ENCODE measurements around the gene AOAH.
A peak's percentile ranks its signal among the peaks of the same experiment; 100 is the strongest.

The AOAH gene

DNA sequence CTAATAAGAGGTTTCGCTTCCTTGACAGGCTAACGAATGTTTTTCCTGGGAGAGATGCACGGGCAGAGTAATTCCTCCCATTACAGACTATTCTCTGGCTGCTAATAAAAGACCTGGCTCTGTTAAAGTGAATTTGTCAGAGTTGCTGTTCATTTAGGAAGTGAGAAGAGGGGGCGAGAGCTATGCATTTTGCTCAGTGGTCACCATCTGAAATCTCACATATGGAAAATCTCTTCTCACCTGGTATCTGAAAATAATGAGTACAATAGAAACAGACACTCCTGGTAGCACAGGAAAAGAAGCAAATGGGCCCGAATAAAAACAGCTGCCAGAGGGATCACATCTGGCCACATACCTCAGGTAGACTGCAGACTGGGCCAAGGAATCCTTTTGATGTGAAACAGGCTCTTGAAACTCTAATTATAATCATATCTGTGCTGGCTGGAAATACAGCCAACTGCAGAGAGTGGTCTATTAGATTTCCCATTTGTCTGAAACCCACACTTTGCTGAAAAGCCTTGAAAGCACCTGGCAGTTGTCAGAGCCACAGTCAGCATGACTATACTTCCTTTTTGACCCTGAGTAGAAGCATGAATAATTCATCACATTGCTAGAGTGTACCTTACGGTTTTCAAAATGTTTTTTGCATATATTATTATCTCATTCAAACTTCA is 33.6 kb downstream of the AOAH start:
- no peak for DNase-seq

DNA sequence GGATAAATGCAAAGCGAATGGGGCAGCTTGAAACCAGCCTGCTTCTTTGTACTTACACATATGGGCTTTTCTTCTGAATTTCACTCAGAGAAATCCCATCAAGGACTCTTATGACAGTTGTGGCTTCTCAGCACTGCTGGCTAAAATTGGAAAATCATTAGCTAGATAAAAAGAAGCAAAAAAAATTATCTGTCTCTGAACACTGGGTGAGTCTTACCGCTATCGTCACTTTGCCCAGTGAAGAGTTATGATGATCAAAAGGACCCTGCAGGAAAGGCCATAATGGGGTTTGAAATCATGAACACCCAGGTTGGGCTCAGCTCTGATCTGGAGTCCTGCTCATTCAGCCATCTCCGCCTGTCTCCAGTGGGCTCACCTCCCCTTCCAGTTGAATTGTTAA is 34.3 kb downstream of the AOAH start:
- DNase-seq, result no peak

DNA sequence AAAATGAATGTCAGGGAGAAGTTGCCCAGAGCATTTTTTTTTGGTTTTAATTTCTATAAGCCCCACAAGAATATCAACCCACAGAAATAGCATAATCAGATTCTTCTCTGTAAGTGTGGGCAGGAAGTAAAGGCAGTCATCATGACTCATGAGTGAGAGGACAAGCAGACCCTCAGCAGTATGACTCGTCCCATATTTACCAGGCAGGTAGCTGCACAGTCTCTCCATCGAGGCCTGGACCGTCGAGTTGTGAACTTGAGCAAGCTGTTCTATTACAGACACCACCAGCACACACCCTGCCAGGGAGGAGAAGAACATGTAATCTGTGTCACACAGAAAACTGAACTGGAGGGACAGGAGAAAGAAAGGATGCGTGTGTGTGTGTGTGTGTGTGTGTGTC is 37.8 kb downstream of the AOAH start:
- peak; percentile 34 for DNase-seq

DNA sequence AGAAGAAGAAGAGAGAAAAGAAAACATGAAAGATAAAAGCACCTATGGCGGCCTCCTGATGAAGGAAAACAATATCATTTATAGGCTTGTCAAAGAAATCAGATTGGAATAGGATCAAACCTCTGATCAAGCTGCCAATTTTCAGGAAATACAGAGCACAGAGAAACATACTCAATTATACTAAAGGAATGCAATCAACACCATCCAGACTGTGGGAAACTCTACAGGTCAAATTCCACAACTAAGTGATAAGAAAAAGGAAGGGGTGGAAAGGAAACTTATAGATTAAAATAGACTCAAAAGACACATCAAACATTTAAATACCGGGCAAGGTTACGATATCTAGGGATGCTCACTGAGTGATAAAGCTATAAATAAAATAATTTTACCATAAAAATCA is 39.3 kb downstream of the AOAH start:
- no peak for DNase-seq

DNA sequence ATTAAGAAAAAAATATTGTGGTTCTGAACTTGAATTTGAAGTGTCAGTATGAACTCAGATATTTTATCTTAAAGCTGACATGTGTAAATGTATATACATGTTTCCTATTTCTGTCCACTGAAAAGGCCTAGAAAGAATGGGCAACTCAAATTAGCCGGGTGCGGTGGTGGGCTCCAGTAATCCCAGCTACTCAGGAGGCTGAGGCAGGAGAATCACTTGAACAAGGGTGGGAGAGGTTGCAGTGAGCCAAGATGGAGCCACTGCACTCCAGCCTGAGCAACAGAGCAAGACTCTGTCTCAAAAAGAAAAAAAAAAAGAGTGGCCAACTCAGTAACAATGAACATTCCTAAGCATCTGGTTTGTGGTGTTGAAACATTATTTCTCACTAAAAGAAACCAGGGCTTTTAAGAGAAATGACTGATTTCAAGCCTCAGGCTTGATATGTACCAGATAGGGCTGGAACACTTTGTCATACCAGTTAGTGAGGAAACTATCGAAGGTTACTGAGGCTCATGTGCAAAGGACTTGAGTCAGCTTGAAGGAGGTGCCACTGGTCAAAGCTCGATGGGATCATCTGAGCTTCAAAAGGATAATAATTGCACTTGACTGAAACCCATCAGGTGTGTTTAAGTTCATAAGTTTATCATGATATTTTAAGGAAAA is 40.5 kb downstream of the AOAH start:
- no peak for DNase-seq

DNA sequence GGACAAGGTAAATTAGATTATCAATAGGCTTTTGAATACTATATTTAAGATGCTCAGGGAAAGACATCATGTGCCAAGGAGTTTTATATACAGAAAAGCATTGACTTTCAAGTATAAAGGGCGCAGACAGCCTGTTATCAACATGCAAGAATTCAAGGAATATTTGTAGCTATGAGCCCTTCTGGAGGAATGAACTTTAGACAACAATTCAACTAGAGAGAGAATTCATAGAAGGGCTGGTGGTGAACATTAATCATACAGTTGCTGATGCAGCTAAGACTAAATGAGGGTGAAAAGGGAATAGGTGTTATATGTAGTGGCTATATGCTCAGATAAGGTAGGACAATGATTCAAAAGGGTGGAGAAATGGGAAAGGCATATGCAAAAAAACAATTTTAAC is 41.2 kb downstream of the AOAH start:
- no peak for DNase-seq

DNA sequence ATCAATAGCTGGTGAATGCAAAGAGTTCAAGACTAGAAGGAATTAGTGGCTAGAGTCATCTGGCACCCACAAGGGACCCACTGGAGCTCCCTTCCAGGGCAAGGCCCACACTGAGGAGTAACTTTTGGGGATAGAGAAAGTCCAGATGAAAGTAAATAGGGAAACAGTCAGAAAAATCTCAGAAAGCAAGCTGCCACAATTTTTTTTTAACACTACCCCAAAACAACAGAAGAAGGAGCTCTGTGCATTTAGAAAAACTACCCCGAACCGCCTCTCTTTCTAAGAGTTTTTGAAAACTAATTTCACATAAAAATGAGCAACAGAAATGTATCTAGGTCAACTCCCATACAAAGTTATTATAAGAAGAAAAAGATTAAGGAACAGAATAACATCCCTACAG is 42.2 kb downstream of the AOAH start:
- no peak for DNase-seq

DNA sequence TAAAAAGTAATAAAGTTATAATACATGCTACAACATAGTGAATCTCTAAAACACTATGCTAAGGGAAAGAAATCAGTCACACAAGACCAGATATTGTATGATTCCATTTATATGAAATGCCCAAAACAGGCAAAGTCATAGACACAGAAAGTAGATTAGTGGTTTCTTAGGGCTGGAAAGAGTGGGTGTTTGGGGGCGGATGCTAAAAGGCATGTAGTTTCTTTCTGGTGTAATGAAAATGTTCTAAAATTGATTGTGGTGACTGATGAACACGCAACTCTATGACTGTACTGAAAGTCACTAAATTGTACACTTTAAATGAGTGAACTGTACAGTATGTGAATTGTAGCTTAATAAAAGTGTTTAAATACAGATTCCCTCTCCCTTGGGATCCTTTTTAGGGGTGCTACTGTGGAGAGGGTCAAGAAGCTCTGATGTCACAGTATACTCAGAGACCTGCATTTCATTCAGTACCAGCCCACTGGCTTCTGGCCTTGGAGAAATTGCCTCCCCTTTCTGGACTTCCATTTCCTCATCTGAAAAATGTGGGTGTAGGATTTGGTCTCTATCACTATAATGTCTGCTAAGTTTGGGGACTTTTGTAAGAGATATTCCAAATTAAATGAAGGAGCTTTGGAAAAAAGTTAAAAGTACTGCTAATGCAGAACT is 46.4 kb downstream of the AOAH start:
- no peak for DNase-seq

DNA sequence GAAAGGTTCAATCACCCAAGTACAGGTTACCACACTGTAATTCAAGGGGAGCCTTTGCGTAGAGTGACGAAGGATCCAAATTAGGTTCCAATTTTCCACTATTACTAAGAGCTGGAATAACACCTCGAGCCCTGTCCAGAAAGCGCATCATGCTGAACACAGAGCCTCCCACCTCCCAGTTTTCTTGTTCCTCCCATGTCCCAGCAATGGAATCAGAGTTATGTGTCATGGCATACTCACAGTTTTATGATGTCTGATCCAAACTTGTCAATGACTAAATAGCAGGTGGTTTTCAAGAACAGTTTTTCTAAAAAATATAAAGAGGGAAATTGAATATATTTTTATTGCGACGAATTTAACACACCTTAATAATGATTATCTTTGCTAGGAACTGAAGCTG is 50.6 kb downstream of the AOAH start:
- DNase-seq, result no peak

DNA sequence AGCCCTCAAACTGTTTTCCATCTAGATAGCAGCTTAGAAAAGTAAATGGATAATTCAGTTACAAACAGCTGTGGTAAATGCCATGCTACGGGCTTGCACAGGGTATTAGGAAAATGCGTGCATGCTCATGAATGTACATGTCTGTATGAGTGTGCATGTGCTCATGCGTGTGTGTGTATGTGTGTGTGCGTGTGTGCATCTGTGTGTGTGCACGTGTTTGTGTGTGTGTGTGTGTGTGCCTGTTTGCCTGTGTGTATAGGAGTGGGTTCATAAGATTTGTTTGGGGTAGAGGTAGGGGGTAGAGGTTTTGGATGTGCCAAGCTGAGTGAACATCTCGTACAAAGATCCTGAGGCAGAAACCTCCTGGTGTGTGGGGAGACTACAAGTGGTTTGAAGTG is 52.9 kb downstream of the AOAH start:
- DNase-seq, result no peak

DNA sequence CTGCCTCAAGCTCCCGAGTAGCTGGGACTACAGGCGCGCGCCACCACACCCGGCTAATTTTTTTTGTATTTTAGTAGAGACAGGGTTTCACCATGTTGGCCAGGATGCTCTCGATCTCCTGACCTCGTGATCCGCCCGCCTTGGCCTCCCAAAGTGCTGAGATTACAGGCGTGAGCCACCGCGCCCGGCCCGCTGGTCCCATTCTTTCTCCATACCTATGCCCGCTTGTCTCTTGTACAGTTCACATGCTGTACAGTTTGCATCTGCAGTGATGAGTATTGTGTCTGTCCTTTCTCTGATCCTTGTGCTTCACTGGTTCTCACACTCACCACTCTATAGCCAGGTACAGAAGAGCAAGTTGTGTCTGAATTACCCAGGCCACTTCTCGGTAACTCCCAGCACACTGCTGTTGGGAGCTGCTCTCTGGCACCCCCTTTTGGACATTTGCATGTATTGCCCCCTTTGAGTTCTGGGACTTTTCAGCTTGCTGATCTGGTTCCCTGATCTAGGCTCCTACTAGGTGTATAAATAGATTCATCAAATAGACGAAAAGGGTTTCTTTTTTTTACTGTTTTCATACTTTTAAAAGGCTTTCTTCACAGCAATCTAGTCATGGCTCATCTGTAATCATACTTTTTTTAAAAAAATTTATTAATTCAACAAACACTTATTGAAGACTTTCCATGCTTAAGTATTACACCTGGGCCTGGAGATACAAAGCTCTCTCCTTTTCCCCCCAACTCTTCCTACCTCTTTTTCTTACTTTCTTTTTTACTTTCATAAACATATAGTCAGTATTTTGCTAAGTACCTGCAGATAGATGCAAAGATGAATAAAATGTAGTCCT is 53.5 kb downstream of the AOAH start:
- peak; percentile 68 for DNase-seq

DNA sequence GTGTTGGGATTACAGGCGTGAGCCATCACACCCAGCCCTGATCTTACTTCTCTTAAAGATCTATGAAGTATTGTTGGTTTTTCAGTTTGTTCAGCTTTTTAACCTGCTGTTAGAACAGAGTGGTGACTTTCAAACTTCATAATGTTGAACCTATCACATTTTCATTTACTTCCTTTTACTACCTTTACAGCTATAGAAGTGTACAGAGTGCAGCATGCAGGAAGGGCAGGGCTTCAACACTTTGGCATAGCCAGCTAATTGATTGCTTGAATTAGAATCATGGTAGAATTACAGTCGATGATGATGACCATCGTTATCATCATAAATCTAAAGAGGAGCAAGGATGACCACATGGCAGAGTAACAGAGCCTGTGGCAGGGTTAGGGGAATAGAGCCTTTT is 55.5 kb downstream of the AOAH start:
- no peak for DNase-seq

DNA sequence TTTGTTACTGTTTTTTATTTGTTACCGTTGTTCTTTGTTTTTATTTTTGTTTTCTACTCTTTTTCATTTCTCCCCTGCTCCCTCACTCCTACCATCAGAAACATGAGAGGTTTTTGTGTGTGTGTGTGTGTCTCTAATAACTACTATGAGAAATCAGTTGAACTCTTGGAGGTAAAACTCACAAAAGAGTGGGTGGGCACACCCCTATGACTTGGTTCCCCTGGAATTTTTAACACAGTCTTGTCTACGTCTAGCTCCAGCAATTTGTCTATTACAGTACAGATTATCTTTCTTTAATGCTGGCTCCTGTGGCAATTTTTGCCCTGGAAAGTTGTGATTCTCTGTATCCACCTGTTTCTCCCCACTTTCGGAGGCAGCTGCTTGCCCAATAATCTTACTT is 56.2 kb downstream of the AOAH start:
- DNase-seq, result no peak

DNA sequence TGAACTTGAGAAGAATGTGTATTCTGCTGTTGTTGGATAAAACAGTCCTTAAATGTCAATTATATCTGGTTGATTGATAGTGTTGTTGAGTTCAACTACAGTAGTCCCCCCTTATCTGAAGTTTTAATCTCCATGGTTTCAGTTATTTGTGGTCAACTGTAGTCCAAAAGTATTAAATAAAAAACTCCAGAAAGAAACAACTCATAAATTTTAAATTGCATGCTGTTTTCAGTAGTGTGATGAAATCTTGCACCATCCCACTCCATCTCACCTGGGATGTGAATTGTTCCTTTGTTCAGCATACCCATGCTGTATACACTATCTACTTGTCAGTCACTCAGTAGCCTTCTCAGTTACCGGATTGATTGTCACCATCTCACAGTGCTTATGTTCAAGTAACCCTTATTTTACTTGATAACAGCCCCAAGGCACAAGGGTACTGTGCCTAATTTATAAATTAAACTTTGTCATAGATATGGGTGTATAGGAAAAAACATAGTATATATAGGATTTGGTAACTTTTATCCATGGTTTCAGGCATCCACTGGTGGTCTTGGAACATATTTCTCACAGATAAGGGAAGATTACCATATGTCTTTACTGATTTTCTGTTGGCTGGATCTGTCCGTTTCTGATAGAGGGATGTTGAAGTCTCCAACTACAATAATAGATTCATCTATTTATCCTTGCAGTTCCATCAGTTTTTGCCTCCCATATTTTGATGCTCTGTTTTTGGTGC is 57.1 kb downstream of the AOAH start:
- no peak for DNase-seq

DNA sequence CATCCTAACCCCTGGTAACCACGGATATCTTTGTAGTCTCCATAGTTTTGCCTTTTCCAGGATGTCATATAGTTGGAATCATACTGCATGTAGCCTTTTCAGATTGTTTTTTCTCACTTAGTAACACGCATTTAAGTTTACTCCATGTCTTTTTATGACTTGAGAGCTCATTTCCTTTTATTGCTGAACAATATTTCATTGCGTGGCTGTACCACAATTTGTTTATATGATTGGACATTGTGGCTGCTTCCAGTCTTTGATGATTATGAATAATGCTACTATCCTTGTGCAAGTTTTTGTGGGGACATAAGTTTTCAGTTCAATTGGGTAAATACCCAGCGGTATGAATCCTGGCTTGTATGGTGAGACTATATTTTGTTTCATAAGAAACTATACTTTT is 60.8 kb downstream of the AOAH start:
- no peak for DNase-seq

DNA sequence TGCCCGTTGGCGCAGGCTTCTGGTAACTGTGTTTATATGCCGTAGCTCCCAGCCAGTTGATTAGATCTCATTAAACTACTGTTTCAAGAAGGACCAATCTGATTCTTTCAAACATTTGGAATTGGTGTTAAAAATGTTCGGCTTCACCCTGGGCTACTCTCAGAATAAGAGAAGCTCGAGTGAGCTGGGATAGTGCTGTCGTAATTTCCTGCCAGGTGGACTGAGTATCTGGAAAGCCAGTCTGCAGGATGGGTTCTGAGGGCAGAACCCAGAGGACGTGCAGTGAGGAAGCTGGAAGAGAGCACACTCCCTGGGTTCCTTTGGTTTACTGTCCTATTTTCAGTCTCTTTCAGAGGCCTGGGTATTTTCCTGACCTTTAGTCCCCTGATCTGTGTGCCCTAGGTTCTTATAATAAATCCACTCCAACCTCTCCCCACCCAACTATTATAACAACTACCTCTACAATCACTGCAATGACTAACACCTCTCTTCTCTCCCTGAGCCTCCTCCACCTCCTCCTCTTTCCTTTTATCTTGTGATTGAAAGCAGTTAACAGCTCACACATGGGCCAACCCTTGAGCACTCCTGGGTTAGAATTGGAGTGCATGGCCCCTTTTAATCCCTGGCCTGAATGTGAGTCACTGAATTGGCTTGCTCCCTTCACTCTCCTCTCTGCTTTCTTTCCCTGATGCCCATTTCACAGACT is 63.0 kb downstream of the AOAH start:
- peak; percentile 61 for DNase-seq

DNA sequence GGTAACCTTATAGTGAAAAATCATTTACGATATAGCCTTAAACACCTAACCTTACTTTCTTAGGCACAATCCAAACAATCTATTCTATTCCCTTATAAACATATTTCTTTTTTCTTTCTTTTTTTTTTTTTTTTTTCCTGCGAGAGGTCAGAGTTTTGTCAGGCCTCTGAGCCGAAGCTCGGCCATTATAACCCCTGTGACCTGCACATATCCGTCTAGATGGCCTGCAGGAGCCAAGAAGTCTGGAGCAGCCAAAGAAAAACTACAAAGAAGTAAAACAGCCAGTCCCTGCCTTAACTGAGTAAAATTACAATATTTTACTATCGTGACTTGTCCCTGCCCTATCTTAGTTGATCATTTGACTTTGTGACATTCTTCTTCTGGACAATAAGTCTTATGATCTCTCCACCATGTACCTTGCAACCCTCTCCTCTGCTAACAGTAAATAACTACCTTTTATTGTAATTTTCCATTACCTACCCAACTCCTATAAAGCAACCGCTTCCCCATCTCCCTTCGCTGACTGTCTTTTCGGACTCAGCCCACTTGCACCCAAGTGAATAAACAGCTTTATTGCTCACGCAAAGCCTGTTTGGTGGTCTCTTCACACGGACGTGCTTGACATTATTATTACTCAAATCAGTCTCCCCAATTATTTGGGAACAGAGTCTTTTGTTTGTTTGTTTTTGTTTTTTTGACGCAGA is 64.5 kb downstream of the AOAH start:
- DNase-seq, result no peak

DNA sequence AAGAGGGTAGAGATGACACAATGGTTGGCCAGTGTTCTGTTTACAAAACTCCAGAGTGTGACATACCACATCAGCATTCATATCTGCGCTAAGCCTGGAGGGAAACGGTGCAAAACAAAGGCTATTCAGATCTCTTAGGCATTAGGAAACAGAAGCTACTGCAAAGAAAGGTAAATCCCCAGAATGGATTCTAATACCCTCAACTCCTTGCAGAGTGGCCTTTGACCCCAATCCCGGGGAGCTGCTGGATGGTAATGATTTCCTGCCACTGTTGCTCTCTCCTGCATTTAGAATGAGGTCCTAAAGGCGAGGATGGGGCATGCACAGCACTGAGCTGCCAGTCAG is 65.2 kb downstream of the AOAH start:
- peak; percentile 87 for DNase-seq

DNA sequence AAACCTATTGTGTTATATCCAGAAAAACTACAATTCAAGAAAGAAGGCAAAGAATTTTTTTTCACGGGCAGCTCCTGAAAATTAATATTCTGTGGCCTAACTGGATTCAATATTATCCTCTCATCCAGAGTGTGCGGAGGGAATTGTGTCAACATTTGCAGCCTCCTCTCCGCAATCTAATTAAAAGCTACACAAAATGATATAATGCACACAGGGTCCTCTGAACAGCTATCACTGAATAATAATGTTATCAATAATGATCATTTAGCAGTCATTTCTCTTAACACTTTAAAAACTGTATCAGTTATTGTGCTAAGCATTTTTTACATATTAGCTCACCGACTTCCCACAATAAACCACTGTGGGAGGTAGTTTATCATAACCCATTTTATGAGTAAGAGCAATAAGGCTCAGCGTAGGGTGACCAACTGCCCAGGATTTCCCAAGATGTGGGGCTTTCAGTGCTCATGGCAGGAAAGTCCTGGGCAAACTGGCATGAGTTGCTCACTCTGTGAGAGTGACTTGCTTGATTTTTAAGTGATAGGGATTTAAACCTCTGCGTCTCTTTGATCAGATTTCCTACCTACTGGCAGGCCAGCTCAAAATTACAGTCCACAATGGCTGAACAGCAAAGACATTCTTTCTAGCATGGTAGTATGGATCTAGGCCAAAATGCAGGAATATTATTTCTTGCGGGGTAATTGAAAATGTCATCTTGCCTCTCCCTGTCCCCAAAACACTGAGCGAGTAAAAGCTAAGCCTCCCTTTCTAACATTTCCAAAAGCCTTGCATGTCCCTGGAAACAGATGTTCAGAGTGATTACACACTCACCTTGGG is 65.7 kb downstream of the AOAH start:
- peak; percentile 96 for DNase-seq

DNA sequence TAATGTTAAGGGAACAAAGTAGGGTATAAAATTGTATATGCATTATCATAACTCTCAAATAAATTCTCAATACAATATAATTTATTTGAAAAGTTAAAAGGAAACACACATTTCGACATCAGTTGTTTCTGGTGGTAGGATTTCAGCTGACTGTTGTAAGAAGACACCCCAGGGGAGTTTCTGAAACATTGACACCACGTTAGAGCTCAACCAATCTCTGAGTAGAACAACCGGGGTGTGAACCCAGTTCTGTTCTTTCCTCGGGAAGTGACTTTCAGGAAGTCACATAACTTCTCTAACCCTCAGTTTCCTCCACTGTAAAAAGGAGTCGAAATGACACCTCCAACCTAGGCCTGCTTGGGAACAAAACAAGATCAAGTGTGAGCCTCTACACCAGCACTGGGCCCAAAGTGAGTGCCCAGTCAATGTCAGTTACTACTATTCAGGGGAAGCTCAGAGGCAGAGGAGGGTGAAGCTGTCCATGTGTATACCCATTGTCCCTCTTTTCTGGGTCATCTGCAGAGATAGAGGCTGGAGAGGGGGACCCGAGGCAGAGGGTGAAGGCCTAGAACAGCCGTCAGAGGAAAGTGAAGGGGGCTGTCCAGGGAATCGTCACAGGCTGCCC is 67.1 kb downstream of the AOAH start:
- no peak for DNase-seq
